H1 (cell line): ENCODE measurements around the gene AMOTL2. TPM values are rescaled to one million over a fixed set of nuclear protein-coding genes. Genes with fewer than 3 reads are reported as not detected.

ENCODE experiments used
- CTCF ChIA-PET: fragments of 300-600 bp; sonication (Branson Sonifier 250); formaldehyde crosslinking; loops from one replicate; lab custom pipeline; 2021; ENCODE audit not compliant: partially characterized antibody; lab: Charles Lee
- POLR2A ChIA-PET: fragments of 300-600 bp; sonication (Branson Sonifier 250); formaldehyde crosslinking; loops from one replicate; lab custom pipeline; 2021; ENCODE audit warnings: inconsistent platforms; ENCODE audit not compliant: partially characterized antibody; lab: Charles Lee
- DNase-seq, 2 experiments: peaks; one replicate each; pipeline versions ENCODE4 v3.0.0 to v3.0.0-alpha.2; 2010 to 2022; ENCODE audit warnings: low spot score in 2 of 2, low read depth in 1 of 2, mixed read lengths in 1 of 2
- FAIRE-seq: peaks from 2 replicates; lab custom pipeline; 2011; peaks lifted over from hg19 to GRCh38; lab: Jason Lieb, UNC
- H2AFZ ChIP-seq: 2 replicates; pipeline ENCODE4 v1.8.1; 2012; ENCODE audit warnings: low read length, inconsistent platforms
- H2AK5ac ChIP-seq: 2 replicates; pipeline ENCODE4 v1.6.1; 2013; ENCODE audit warnings: low read depth, low read length
- H2BK120ac ChIP-seq: replicated peaks from 2 replicates; pipeline ENCODE3; 2013; ENCODE audit warnings: low read depth, low read length, inconsistent platforms
- H2BK12ac ChIP-seq: 2 replicates; pipeline ENCODE4 v1.6.1; 2013; ENCODE audit warnings: low read depth, low read length
- H2BK15ac ChIP-seq: 2 replicates; pipeline ENCODE4 v1.6.1; 2013; ENCODE audit warnings: low read length
- H2BK20ac ChIP-seq: 2 replicates; pipeline ENCODE4 v1.6.1; 2013; ENCODE audit warnings: low read length
- H2BK5ac ChIP-seq: 2 replicates; pipeline ENCODE4 v1.6.1; 2013; ENCODE audit warnings: low read depth, low read length
- H3K14ac ChIP-seq: 2 replicates; pipeline ENCODE4 v1.6.1; 2013; ENCODE audit warnings: inconsistent platforms; ENCODE audit not compliant: insufficient read length
- H3K18ac ChIP-seq: 2 replicates; pipeline ENCODE4 v1.6.1; 2013; ENCODE audit warnings: low read length; ENCODE audit errors: extremely low read depth
- H3K23ac ChIP-seq: 2 replicates; pipeline ENCODE4 v1.6.1; 2013; ENCODE audit warnings: inconsistent platforms; ENCODE audit not compliant: insufficient read length
- H3K23me2 ChIP-seq: 2 replicates; pipeline ENCODE4 v1.6.1; 2013; ENCODE audit warnings: low read depth, low read length
- H3K27ac ChIP-seq: 2 replicates; pipeline ENCODE4 v1.6.1; 2011; ENCODE audit warnings: low read depth, low read length, inconsistent platforms
- H3K27me3 ChIP-seq, 4 experiments: replicated peaks in 1 of 4; 1 replicate in 1 of 4; 2 replicates in 3 of 4; pipeline versions ENCODE4 v1.6.1 to v1.8.1; 2011 to 2013; ENCODE audit warnings: low read length in 3 of 4, mild to moderate bottlenecking in 3 of 4, inconsistent platforms in 2 of 4, mixed read lengths in 2 of 4, moderate library complexity in 1 of 4; ENCODE audit not compliant: control insufficient read depth in 3 of 4, insufficient read depth in 3 of 4; ENCODE audit errors: extremely low read depth in 1 of 4
- H3K36me3 ChIP-seq, 4 experiments: 2 replicates each; pipeline versions ENCODE4 v1.6.1 to v1.8.1; 2011 to 2013; ENCODE audit warnings: mild to moderate bottlenecking in 4 of 4, low read length in 3 of 4, moderate library complexity in 2 of 4, control low read depth in 1 of 4, inconsistent platforms in 1 of 4; ENCODE audit not compliant: insufficient read depth in 4 of 4, control insufficient read depth in 2 of 4
- H3K4ac ChIP-seq: replicated peaks from 2 replicates; pipeline ENCODE3; 2013; ENCODE audit warnings: low read length, low read depth, mixed read lengths, inconsistent platforms; ENCODE audit not compliant: insufficient read length
- H3K4me1 ChIP-seq, 4 experiments: replicated peaks in 1 of 4; 1 replicate in 1 of 4; 2 replicates in 3 of 4; pipeline versions ENCODE4 v1.6.1 to v1.8.1; 2011 to 2013; ENCODE audit warnings: low read length in 3 of 4, inconsistent platforms in 2 of 4, mixed read lengths in 1 of 4; ENCODE audit not compliant: insufficient read depth in 4 of 4, control insufficient read depth in 3 of 4
- H3K4me2 ChIP-seq, 2 experiments: 2 replicates each; pipeline versions ENCODE4 v1.6.1 to v1.8.1; 2011 to 2013; ENCODE audit warnings: low read depth in 2 of 2, low read length in 2 of 2, control low read depth in 1 of 2, inconsistent platforms in 1 of 2, mild to moderate bottlenecking in 1 of 2; ENCODE audit not compliant: insufficient read depth in 1 of 2
- H3K4me3 ChIP-seq, 4 experiments: fragments of 200-600, 300-600 bp in 1 of 4; sonication (generic), shearing (Covaris generic), sonication (Bioruptor Twin) in 1 of 4; 2 replicates each; pipeline versions ENCODE4 v1.5.1 to v1.8.1; 2011 to 2016; ENCODE audit warnings: low read length in 4 of 4, low read depth in 3 of 4, control low read depth in 2 of 4, inconsistent platforms in 2 of 4, mild to moderate bottlenecking in 2 of 4, mixed read lengths in 1 of 4, moderate library complexity in 1 of 4; ENCODE audit not compliant: insufficient read depth in 2 of 4; ENCODE audit errors: extremely low read depth in 1 of 4
- H3K56ac ChIP-seq: replicated peaks from 2 replicates; pipeline ENCODE3; 2013; ENCODE audit warnings: low read depth, mild to moderate bottlenecking, mixed read lengths, low read length, inconsistent platforms; ENCODE audit not compliant: insufficient read length
- H3K79me1 ChIP-seq: 2 replicates; pipeline ENCODE4 v1.6.1; 2013; ENCODE audit warnings: low read depth, low read length, control low read depth
- H3K79me2 ChIP-seq, 2 experiments: 2 replicates each; pipeline versions ENCODE4 v1.6.1 to v1.8.1; 2012 to 2013; ENCODE audit warnings: low read length in 2 of 2, mild to moderate bottlenecking in 2 of 2, inconsistent platforms in 1 of 2; ENCODE audit not compliant: insufficient read depth in 2 of 2, control insufficient read depth in 1 of 2
- H3K9ac ChIP-seq, 4 experiments: replicated peaks in 1 of 4; 1 replicate in 1 of 4; 2 replicates in 3 of 4; pipeline versions ENCODE4 v1.6.1 to v1.8.1; 2011 to 2013; ENCODE audit warnings: low read depth in 3 of 4, low read length in 3 of 4, control low read depth in 2 of 4, mild to moderate bottlenecking in 2 of 4, moderate library complexity in 2 of 4, inconsistent platforms in 1 of 4; ENCODE audit errors: extremely low read depth in 1 of 4
- H3K9me3 ChIP-seq, 2 experiments: 2 replicates each; pipeline versions ENCODE4 v1.6.1 to v1.8.1; 2012 to 2013; ENCODE audit warnings: mild to moderate bottlenecking in 2 of 2, moderate library complexity in 2 of 2, control low read depth in 1 of 2, inconsistent platforms in 1 of 2, low read depth in 1 of 2, low read length in 1 of 2, mixed read lengths in 1 of 2; ENCODE audit not compliant: insufficient read depth in 2 of 2
- H4K20me1 ChIP-seq, 2 experiments: replicated peaks in 1 of 2; 2 replicates each; pipeline versions ENCODE3 to v1.8.1; 2011 to 2013; ENCODE audit warnings: inconsistent platforms in 2 of 2, low read length in 2 of 2, mild to moderate bottlenecking in 1 of 2; ENCODE audit not compliant: insufficient read depth in 2 of 2, control insufficient read depth in 1 of 2
- H4K5ac ChIP-seq: 2 replicates; pipeline ENCODE4 v1.6.1; 2013; ENCODE audit warnings: low read length, low read depth, mixed read lengths, inconsistent platforms; ENCODE audit not compliant: insufficient read length
- H4K8ac ChIP-seq: 2 replicates; pipeline ENCODE4 v1.8.0; 2013; ENCODE audit warnings: mild to moderate bottlenecking, moderate library complexity, low read length, inconsistent platforms; ENCODE audit not compliant: insufficient read depth; ENCODE audit errors: extremely low read depth
- H4K91ac ChIP-seq: replicated peaks from 2 replicates; pipeline ENCODE3; 2013; ENCODE audit warnings: low read length, mixed read lengths, inconsistent platforms; ENCODE audit not compliant: insufficient read length
- GABPA ChIP-seq: IDR thresholded peaks from 2 replicates; pipeline ENCODE4 v1.6.1; 2011; ENCODE audit warnings: mild to moderate bottlenecking, low read length, moderate library complexity, borderline replicate concordance; ENCODE audit not compliant: insufficient read depth
- GTF2F1 ChIP-seq: IDR thresholded peaks from 2 replicates; pipeline ENCODE4 v1.6.1; 2012; ENCODE audit warnings: low read depth, low read length, improper control_type of control experiment, borderline replicate concordance
- KDM5A ChIP-seq: fragments of 200-600 bp; IDR thresholded peaks from 2 replicates; pipeline ENCODE4 v1.7.1; 2012; ENCODE audit warnings: mild to moderate bottlenecking, low read length, inconsistent platforms, mixed read lengths
- RFX5 ChIP-seq: IDR thresholded peaks from 2 replicates; pipeline ENCODE4 v1.6.1; 2011; ENCODE audit warnings: low read depth, low read length, improper control_type of control experiment, borderline replicate concordance
- RNF2 ChIP-seq: fragments of 200-900, 300-1000 bp; sonication (generic); IDR thresholded peaks from 2 replicates; pipeline ENCODE4 v1.7.1; 2016; ENCODE audit warnings: borderline replicate concordance, low read depth, mild to moderate bottlenecking, antibody characterized with exemption, low read length; ENCODE audit not compliant: poor library complexity, severe bottlenecking; ENCODE audit errors: missing control alignments
- TBP ChIP-seq: IDR thresholded peaks from 2 replicates; pipeline ENCODE4 v1.6.1; 2011; ENCODE audit warnings: low read depth, low read length, improper control_type of control experiment
- TEAD4 ChIP-seq: IDR thresholded peaks from 2 replicates; pipeline ENCODE4 v1.6.1; 2012; ENCODE audit warnings: low read depth, low read length, inconsistent platforms, mixed read lengths
- WGBS, 2 experiments: shearing (Covaris generic) in 1 of 2; methylation state at CpG; one replicate each; pipeline versions ENCODE4 v1.1.6 to v1.1.7; 2013 to 2015; ENCODE audit warnings: low lambda C conversion rate in 2 of 2, mixed read lengths in 2 of 2, inconsistent platforms in 1 of 2, low coverage in 1 of 2, missing lambda C conversion rate in 1 of 2; ENCODE audit not compliant: insufficient replicate concordance in 2 of 2, insufficient coverage in 1 of 2, insufficient read length in 1 of 2; ENCODE audit errors: extremely low coverage in 1 of 2, missing lambda C conversion rate in 1 of 2; 5-methylcytosine and 5-hydroxymethylcytosine counted together
- polyA plus RNA-seq, 7 experiments: library from polyadenylated mRNA; depleted of rRNA in 3 of 7; stranded (reverse) in 5 of 7; unstranded in 2 of 7; fragments of >200 nt in 5 of 7; fragments of 200-250 nt in 2 of 7; gene quantifications; 1 replicate in 5 of 7; 2 replicates in 1 of 7; 4 replicates in 1 of 7; pipeline versions ENCODE4 v1.2.1 to v1.2.3, GENCODE V29; 2011 to 2013; ENCODE audit warnings: missing spikeins in 2 of 7, mixed read lengths in 2 of 7
- total RNA-seq: library from RNA; stranded (reverse); fragmentation: NEBNext Ultra II Directional; extraction: Animal tissue kit (Norgen Biotek cat#: 25700); gene quantifications from 2 replicates; pipeline ENCODE4 v1.2.1, GENCODE V29; 2021

AMOTL2 gene
- total and polyA plus RNA-seq, 2 of the 8 experiments (the other 6 are each of a cell fraction or from before 2014, with no cell fraction given) = 19.0 to 63.7 TPM

DNA sequence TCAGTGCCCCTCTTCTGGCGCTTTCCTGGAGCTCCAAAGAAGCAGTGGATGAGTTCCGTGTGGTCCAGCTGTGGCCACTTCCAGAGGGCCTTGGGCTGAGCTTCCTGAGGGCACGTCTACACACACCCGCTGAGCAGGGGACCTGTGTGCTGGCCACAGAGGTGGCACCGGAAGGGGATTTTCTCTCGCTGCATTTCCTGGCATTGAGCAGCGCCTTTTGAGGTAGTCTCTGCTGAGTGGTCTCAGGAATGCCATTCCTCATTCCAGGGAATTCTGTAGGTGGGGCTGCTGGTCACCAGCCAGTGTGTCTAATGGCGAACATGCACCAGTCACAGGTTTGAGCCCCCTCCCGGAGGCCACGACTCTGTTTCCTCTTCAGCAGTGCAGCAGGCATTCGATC, 48.1 kb downstream of the AMOTL2 start:
- H3K4me3 ChIP-seq = no peak overlapping the region
- no peak for FAIRE-seq
- H3K79me2 ChIP-seq = no peaks in the 10 kb centered on the region
- peak overlapping the region; percentile 20 for H4K91ac ChIP-seq
- peak overlapping the region; percentile 88; the same call in 1 of the 2 replicates for H3K18ac ChIP-seq
- H2BK20ac ChIP-seq = peak overlapping the region; percentile 96; the same call in 1 of the 2 replicates
- H2BK120ac ChIP-seq = no peak overlapping the region
- H3K14ac ChIP-seq = no peak overlapping the region
- H4K20me1 ChIP-seq = no peaks in the 10 kb centered on the region
- peak overlapping the region; percentile 94 for H2BK12ac ChIP-seq
- DNase-seq = no peak
- POLR2A ChIA-PET = interaction anchor here (1.6 to 43.9 kb wide), 3 partner anchors 9 to 40 kb away, joined by 5 to 1731 read pairs (median 100); partner anchors contain the start of gene AMOTL2
- H2AK5ac ChIP-seq = peak overlapping the region; percentile 85; the same call in 1 of the 2 replicates
- H3K56ac ChIP-seq = no peak overlapping the region
- H3K36me3 ChIP-seq = no peaks in the 10 kb centered on the region
- peak overlapping the region; percentile 21 to 27; a peak in 2 of 4 replicates for H3K4me2 ChIP-seq
- peak overlapping the region; percentile 8; the same call in 1 of the 2 replicates for H3K27ac ChIP-seq
- no peaks in the 10 kb centered on the region for H3K79me1 ChIP-seq
- no peaks in the 10 kb centered on the region for H3K23me2 ChIP-seq
- H3K4ac ChIP-seq = no peak overlapping the region
- no peak overlapping the region for H4K5ac ChIP-seq
- TF ChIP-seq RNF2 (no peak), RFX5 (no peak), KDM5A (no peak), GABPA (no peak), GTF2F1 (no peak), TBP (no peak), TEAD4 (peak; percentile 84)
- H2BK15ac ChIP-seq = no peak overlapping the region
- peaks cover 6 to 21% (median 15%) of the 10 kb centered on the region in 4 experiments for H3K4me1 ChIP-seq
- H4K8ac ChIP-seq = no peak overlapping the region
- peak overlapping the region; percentile 88; the same call in 1 of the 2 replicates for H2BK5ac ChIP-seq
- WGBS, 2 experiments = 80% methylated on average over 11 of the region's 11 CpGs; no CpG with 5 or more reads in 1 of the 2 experiments
- CTCF ChIA-PET = interaction anchor here (0.9 to 1.9 kb wide), 5 partner anchors 11 to 38 kb away, joined by 3 to 6 read pairs (median 3); no protein-coding TSS in a partner anchor
- no peaks in the 10 kb centered on the region for H3K27me3 ChIP-seq
- H3K9ac ChIP-seq = no peak overlapping the region; a peak in 1 of 7 replicates
- no peak overlapping the region for H2AFZ ChIP-seq
- H3K23ac ChIP-seq = no peak overlapping the region
- no peaks in the 10 kb centered on the region for H3K9me3 ChIP-seq
